ENCODE measurements around the gene DNMT1. TPM values are rescaled to one million over a fixed set of nuclear protein-coding genes. Genes with fewer than 3 reads are reported as not detected.

DNMT1 gene
- total and polyA plus RNA-seq, 4 experiments from 2014 or later, result 53.5 to 250 (median 187) TPM

DNA sequence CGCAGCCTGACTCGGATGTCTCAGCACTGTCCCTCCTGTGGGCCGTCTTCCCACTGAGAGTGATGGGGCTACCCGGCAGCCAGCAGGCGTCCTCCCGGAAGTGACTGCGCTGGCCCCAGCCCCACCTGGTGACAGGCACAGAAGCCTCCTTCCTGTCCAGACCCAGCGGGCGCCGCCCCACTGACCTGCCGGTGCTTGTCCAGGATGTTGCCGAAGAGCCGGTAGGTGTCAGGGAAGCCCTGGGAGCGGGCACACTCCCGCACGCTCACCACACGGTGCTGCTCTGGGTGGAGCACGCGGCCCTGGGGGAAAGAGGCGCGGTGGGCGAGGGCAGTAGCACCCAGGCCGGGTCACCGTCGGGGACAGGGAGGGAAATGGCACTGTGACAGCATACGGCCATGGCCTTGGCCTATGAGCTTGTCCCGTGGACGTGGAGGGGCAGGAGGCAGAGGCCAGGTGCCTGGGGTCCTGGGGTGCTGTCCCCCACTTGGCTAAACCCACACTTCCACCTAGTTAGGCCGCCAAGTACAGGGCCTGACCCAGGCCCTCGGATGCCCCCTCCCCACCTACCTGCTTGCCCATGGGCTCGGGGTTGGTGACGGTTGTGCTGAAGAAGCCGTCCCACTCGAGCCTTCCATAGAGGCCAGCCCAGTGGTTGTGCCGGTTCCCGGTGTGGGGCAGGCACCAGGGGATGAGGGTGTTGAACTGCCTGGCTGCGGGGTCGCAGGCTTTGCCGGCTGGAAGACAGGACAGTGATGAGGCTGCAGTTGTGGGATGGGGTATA, 59.0 kb downstream of the DNMT1 start:
- CTCF ChIA-PET (ENCODE audit: partially characterized antibody), result interaction anchor here (1.6 kb wide), 1 partner anchor 15 kb away, joined by 4 read pairs; no protein-coding TSS in a partner anchor
- Histone ChIP-seq H3K27ac (ENCODE audit: low read depth, low read length) (no peak overlapping the region), H3K36me3 (ENCODE audit: insufficient read depth, low read length) (peaks cover 75% of the 10 kb centered on the region), H3K9me3 (ENCODE audit: control insufficient read depth in 1 of 2, low read length in 2 of 2) (no peaks in the 10 kb centered on the region), H3K4me3 (ENCODE audit: low read length in 2 of 2) (no peak overlapping the region), H3K27me3 (ENCODE audit: insufficient read depth, low read length) (no peaks in the 10 kb centered on the region), H3K4me1 (ENCODE audit: insufficient read depth, low read length) (peaks cover 1% of the 10 kb centered on the region)
- Mint-ChIP-seq H3K4me3 (no peak overlapping the region), H3K4me1 (peaks cover 0 to 3% (median 1%) of the 10 kb centered on the region in 4 donors), H3K9me3 (peaks cover 0 to 1% (median 0%) of the 10 kb centered on the region in 8 donors), H3K36me3 (peaks cover 37 to 48% of the 10 kb centered on the region in 2 donors), H3K27me3 (no peaks in the 10 kb centered on the region), H3K27ac (no peak overlapping the region)
- POLR2A ChIA-PET (ENCODE audit: partially characterized antibody), result interaction anchor here (1.2 to 6.4 kb wide), 3 partner anchors 7 to 22 kb away, joined by 3 to 36 read pairs (median 28); partner anchors contain the start of gene EIF3G
- DNase-seq, result no peak
- intact Hi-C loops (cut with micrococcal nuclease), result no loop called here

DNA sequence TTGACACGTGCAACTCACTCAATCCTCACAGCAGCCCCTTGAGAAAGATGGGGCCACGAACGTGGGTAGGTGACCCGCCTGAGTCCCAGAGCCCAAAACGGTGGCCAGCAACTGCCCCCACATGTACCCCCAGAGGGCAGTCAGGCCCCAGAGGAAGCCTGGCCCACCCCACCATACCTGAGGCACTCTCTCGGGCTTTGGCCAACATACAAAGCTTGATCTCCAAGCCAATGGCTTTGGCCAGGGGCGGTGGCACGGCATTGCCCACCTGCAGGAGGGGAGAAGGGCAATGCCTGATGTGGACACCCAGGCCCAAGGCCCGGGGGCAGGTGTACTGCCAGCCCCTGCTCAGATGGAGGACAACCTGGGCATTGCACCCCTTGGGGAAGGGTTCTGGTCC, 60.7 kb downstream of the DNMT1 start:
- peaks cover 29 to 44% of the 10 kb centered on the region in 2 donors for H3K36me3 Mint-ChIP-seq
- no peak overlapping the region for H3K27ac ChIP-seq (ENCODE audit: low read depth, low read length)
- H3K36me3 ChIP-seq (ENCODE audit: insufficient read depth, low read length), result peaks cover 60% of the 10 kb centered on the region
- no peak overlapping the region for H3K27ac Mint-ChIP-seq
- no peaks in the 10 kb centered on the region for H3K4me1 ChIP-seq (ENCODE audit: insufficient read depth, low read length)
- DNase-seq, result no peak
- no peak overlapping the region for H3K4me3 Mint-ChIP-seq
- H3K9me3 Mint-ChIP-seq, result peaks cover 0 to 1% (median 0%) of the 10 kb centered on the region in 8 donors
- H3K27me3 ChIP-seq (ENCODE audit: insufficient read depth, low read length), result no peaks in the 10 kb centered on the region
- intact Hi-C loops (cut with micrococcal nuclease), result no loop called here
- CTCF ChIA-PET (ENCODE audit: partially characterized antibody), result interaction anchor here (1.8 kb wide), 1 partner anchor 125 kb away, joined by 5 read pairs; no protein-coding TSS in a partner anchor
- no peak overlapping the region for H3K4me3 ChIP-seq (ENCODE audit: low read length in 2 of 2)
- POLR2A ChIA-PET (ENCODE audit: partially characterized antibody), result interaction anchor here (0.8 to 6.4 kb wide), 3 partner anchors 9 to 13 kb away, joined by 3 to 36 read pairs (median 28); partner anchors contain the start of gene EIF3G
- no peaks in the 10 kb centered on the region for H3K27me3 Mint-ChIP-seq
- no peaks in the 10 kb centered on the region for H3K9me3 ChIP-seq (ENCODE audit: control insufficient read depth in 1 of 2, low read length in 2 of 2)
- H3K4me1 Mint-ChIP-seq, result peaks cover 0 to 2% (median 0%) of the 10 kb centered on the region in 4 donors

DNA sequence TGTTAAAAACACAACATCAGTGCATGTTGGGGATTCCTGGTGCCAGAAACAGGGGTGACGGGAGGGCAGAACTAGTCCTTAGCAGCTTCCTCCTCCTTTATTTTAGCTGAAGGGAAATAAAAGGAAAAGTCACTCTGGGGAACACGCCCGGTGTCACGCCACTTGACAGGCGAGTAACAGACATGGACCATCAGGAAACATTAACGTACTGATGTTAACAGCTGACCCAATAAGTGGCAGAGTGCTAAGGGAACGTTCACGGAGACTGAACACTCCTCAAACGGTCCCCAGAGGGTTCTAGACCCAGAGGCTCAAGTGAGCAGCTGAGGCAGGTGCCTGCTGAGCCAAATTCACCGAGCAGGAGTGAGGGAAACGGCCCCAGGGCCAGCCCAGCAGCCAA, 61.2 kb downstream of the DNMT1 start:
- no peaks in the 10 kb centered on the region for H3K27me3 Mint-ChIP-seq
- intact Hi-C loops (cut with micrococcal nuclease), result no loop called here
- H3K27ac Mint-ChIP-seq, result no peak overlapping the region
- H3K4me3 Mint-ChIP-seq, result no peak overlapping the region
- Histone ChIP-seq H3K27ac (ENCODE audit: low read depth, low read length) (no peak overlapping the region), H3K27me3 (ENCODE audit: insufficient read depth, low read length) (no peaks in the 10 kb centered on the region), H3K4me1 (ENCODE audit: insufficient read depth, low read length) (no peaks in the 10 kb centered on the region), H3K9me3 (ENCODE audit: control insufficient read depth in 1 of 2, low read length in 2 of 2) (no peaks in the 10 kb centered on the region), H3K4me3 (ENCODE audit: low read length in 2 of 2) (no peak overlapping the region), H3K36me3 (ENCODE audit: insufficient read depth, low read length) (peaks cover 56% of the 10 kb centered on the region)
- CTCF ChIA-PET (ENCODE audit: partially characterized antibody), result interaction anchor here (0.5 to 1.8 kb wide), 7 partner anchors 9 to 255 kb away, joined by 3 to 5 read pairs (median 4); no protein-coding TSS in a partner anchor
- peaks cover 0 to 1% (median 0%) of the 10 kb centered on the region in 8 donors for H3K9me3 Mint-ChIP-seq
- POLR2A ChIA-PET (ENCODE audit: partially characterized antibody), result interaction anchor here (5.7 kb wide), 1 partner anchor 9 kb away, joined by 36 read pairs; no protein-coding TSS in a partner anchor
- peaks cover 0 to 2% (median 0%) of the 10 kb centered on the region in 4 donors for H3K4me1 Mint-ChIP-seq
- DNase-seq, result no peak
- H3K36me3 Mint-ChIP-seq, result peaks cover 28 to 43% of the 10 kb centered on the region in 2 donors

DNA sequence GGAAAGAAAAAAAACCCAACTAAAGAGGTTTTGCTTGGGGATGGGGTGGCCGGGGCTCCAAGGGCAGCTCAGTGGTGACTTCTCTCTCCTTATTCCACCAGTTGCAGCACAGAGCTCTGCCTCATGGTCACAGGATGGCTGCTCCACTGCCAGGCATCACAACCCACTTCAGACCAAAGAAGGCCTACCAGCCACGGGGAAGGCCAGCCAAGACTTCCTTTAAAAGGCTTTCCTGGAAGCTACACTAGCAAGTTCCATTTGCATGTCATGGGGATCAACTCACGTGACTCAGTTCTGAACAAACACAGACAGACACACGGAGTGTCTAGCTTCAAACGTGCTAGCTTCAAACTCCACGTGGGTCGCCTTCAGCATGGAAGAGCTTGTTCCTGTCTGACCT, 61.8 kb downstream of the DNMT1 start:
- H3K36me3 ChIP-seq (ENCODE audit: insufficient read depth, low read length), result peaks cover 49% of the 10 kb centered on the region
- no peaks in the 10 kb centered on the region for H3K27me3 Mint-ChIP-seq

DNA sequence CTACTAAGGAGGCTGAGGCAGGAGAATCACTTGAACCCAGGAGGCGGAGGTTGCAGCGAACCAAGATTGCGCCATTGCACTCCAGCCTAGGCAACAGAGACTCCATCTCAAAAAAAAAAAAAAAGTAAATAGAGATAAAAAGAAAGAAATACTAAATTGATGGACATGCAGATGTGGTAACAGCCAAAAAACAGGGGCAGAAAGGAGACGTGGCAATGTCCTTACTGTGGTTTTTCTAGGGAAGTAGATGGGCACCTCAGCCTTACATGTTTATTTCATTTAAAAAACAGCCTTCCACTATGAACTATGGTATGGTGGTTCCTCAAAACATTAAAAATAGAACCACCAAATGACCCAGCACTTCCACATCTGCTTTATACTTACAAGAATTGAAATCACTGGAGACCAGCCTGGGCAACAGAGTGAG, 68.5 kb downstream of the DNMT1 start:
- ChIA-PET CTCF (ENCODE audit: partially characterized antibody) (interaction anchor here (0.5 to 1.2 kb wide), 3 partner anchors 17 to 63 kb away, joined by 3 to 4 read pairs (median 3); partner anchors contain the start of gene ANGPTL6), POLR2A (ENCODE audit: partially characterized antibody) (interaction anchor here (1.1 kb wide), 1 partner anchor 17 kb away, joined by 3 read pairs; no protein-coding TSS in a partner anchor)
- intact Hi-C loops (cut with micrococcal nuclease), result loop anchor here (5.0 kb wide), 1 partner anchor 61 kb away; no protein-coding TSS in a partner anchor
- Mint-ChIP-seq H3K4me1 (no peaks in the 10 kb centered on the region), H3K27me3 (no peaks in the 10 kb centered on the region), H3K4me3 (no peak overlapping the region), H3K36me3 (peaks cover 8 to 17% of the 10 kb centered on the region in 2 donors), H3K9me3 (no peaks in the 10 kb centered on the region), H3K27ac (no peak overlapping the region)
- no peaks in the 10 kb centered on the region for H3K9me3 ChIP-seq (ENCODE audit: control insufficient read depth in 1 of 2, low read length in 2 of 2)
- H3K4me1 ChIP-seq (ENCODE audit: insufficient read depth, low read length), result no peaks in the 10 kb centered on the region
- no peak overlapping the region for H3K27ac ChIP-seq (ENCODE audit: low read depth, low read length)
- H3K27me3 ChIP-seq (ENCODE audit: insufficient read depth, low read length), result no peaks in the 10 kb centered on the region
- no peak for DNase-seq
- H3K4me3 ChIP-seq (ENCODE audit: low read length in 2 of 2), result no peak overlapping the region
- H3K36me3 ChIP-seq (ENCODE audit: insufficient read depth, low read length), result peaks cover under 1% of the 10 kb centered on the region

More for the DNA sequence above, 61.8 kb downstream of the DNMT1 start:
- Histone ChIP-seq H3K4me3 (ENCODE audit: low read length in 2 of 2) (no peak overlapping the region), H3K9me3 (ENCODE audit: control insufficient read depth in 1 of 2, low read length in 2 of 2) (no peaks in the 10 kb centered on the region), H3K4me1 (ENCODE audit: insufficient read depth, low read length) (no peaks in the 10 kb centered on the region), H3K27ac (ENCODE audit: low read depth, low read length) (no peak overlapping the region), H3K27me3 (ENCODE audit: insufficient read depth, low read length) (no peaks in the 10 kb centered on the region)
- no peak overlapping the region for H3K4me3 Mint-ChIP-seq
- H3K36me3 Mint-ChIP-seq, result peaks cover 28 to 43% of the 10 kb centered on the region in 2 donors
- intact Hi-C loops (cut with micrococcal nuclease), result no loop called here
- POLR2A ChIA-PET (ENCODE audit: partially characterized antibody), result interaction anchor here (0.7 to 5.7 kb wide), 2 partner anchors 10 to 15 kb away, joined by 3 to 36 read pairs; no protein-coding TSS in a partner anchor
- peak overlapping the region in 4 of 7 donors; percentile 13 to 74 (median 55) for H3K27ac Mint-ChIP-seq
- peaks cover 0 to 1% (median 0%) of the 10 kb centered on the region in 8 donors for H3K9me3 Mint-ChIP-seq
- peaks cover 0 to 2% (median 0%) of the 10 kb centered on the region in 4 donors for H3K4me1 Mint-ChIP-seq
- no peak for DNase-seq
- CTCF ChIA-PET (ENCODE audit: partially characterized antibody), result interaction anchor here (0.5 to 1.8 kb wide), 9 partner anchors 9 to 256 kb away, joined by 3 to 5 read pairs (median 4); partner anchors contain the start of gene PPAN

DNA sequence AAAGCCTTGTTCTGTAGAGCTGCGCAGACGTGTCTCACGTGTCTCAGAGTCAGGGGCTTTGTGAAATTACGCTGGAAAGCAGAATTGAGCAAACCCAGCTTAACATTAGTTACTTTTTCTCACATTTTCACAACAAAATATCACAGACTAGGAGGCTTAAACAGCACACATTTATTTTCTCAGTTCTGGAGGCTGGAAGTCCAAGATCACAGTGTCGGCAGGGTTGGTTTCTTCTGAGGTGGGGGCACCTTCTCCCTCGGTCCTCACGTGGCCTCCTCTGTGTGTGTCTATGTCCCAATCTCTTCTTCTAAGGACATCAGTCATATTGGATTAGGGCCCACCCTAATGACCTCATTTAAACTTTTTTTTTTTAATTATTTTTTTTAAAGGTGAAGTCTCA, 70.3 kb downstream of the DNMT1 start:
- peak overlapping the region in 3 of 7 donors; percentile 13 to 73 (median 26) for H3K27ac Mint-ChIP-seq
- intact Hi-C loops (cut with micrococcal nuclease), result no loop called here
- H3K9me3 Mint-ChIP-seq, result no peaks in the 10 kb centered on the region
- Histone ChIP-seq H3K4me1 (ENCODE audit: insufficient read depth, low read length) (no peaks in the 10 kb centered on the region), H3K4me3 (ENCODE audit: low read length in 2 of 2) (no peak overlapping the region), H3K9me3 (ENCODE audit: control insufficient read depth in 1 of 2, low read length in 2 of 2) (no peaks in the 10 kb centered on the region), H3K27me3 (ENCODE audit: insufficient read depth, low read length) (no peaks in the 10 kb centered on the region), H3K36me3 (ENCODE audit: insufficient read depth, low read length) (no peaks in the 10 kb centered on the region), H3K27ac (ENCODE audit: low read depth, low read length) (no peak overlapping the region)
- ChIA-PET POLR2A (ENCODE audit: partially characterized antibody) (interaction anchor here (0.8 to 1.2 kb wide), 2 partner anchors 15 to 19 kb away, joined by 3 to 4 read pairs; no protein-coding TSS in a partner anchor), CTCF (ENCODE audit: partially characterized antibody) (interaction anchor here (0.9 kb wide), 1 partner anchor 126 kb away, joined by 4 read pairs; no protein-coding TSS in a partner anchor)
- H3K4me3 Mint-ChIP-seq, result no peak overlapping the region
- H3K36me3 Mint-ChIP-seq, result peaks cover 4 to 17% of the 10 kb centered on the region in 2 donors
- no peaks in the 10 kb centered on the region for H3K27me3 Mint-ChIP-seq
- no peak for DNase-seq
- peaks cover 3 to 7% (median 5%) of the 10 kb centered on the region in 4 donors for H3K4me1 Mint-ChIP-seq

All from CD4-positive, alpha-beta memory T cell (primary cell).